ENCODE data around the gene ADAMTSL3. TPM values are rescaled to one million over a fixed set of nuclear protein-coding genes. Genes with fewer than 3 reads are reported as not detected.

ADAMTSL3 gene
- total RNA-seq, 5 donors from 2014 or later (not counting 1 experiment from before 2014, with no cell fraction given) = 0.07 to 0.15 (median 0.12) TPM; not detected in 1

DNA sequence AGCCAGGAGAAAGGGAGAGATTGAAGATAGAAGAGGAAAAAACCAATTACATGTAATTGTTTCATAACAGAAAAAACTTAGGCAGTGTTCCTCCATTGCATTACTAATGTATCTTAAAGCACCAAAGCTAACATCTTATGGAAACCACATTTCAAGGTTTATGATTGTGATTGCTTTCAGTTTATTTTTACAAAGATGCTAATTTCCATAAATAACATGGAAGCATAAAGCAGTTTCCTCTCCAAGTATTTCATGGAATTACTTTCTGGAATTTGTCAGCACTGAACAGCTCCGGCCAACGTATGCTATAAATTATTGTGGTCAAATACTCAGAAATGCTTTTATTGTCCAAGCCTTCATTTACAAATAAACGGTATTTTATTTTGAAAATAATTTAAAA is 11.6 kb downstream of the ADAMTSL3 start:
- no CpG with 5 or more reads among the region's 3 CpGs for WGBS (ENCODE audit: insufficient coverage)
- no peak overlapping the region for H3K4me3 Mint-ChIP-seq
- peaks cover 0 to 5% (median 3%) of the 10 kb centered on the region in 3 donors for H3K9me3 Mint-ChIP-seq
- no peaks in the 10 kb centered on the region for H3K4me1 ChIP-seq (ENCODE audit: control insufficient read depth in 1 of 2, extremely low read depth in 1 of 2, insufficient read depth in 2 of 2, low read length in 2 of 2)
- DNase-seq = no peak
- H3K9me3 ChIP-seq = no peaks in the 10 kb centered on the region
- peaks cover 2 to 6% of the 10 kb centered on the region in 2 donors for H3K27me3 Mint-ChIP-seq
- no peaks in the 10 kb centered on the region for H3K4me1 Mint-ChIP-seq
- H3K27ac ChIP-seq (ENCODE audit: low read length) = no peak overlapping the region
- H3K4me3 ChIP-seq (ENCODE audit: control insufficient read depth in 1 of 2, extremely low read depth in 1 of 2, low read length in 1 of 2) = no peak overlapping the region
- H3K36me3 Mint-ChIP-seq = no peaks in the 10 kb centered on the region
- H3K27me3 ChIP-seq (replicated peaks in 1 of 2; ENCODE audit: control insufficient read depth in 2 of 2, extremely low read depth in 1 of 2, insufficient read depth in 2 of 2, low read length in 1 of 2) = peaks cover 2 to 3% of the 10 kb centered on the region in 2 experiments
- H3K27ac Mint-ChIP-seq = no peak overlapping the region
- no peak for ATAC-seq (replicated peaks in 1 of 4)
- ChIA-PET CTCF (no interaction called here), POLR2A (no interaction called here)
- H3K36me3 ChIP-seq (ENCODE audit: control insufficient read depth in 2 of 2, extremely low read depth in 1 of 2, insufficient read depth in 1 of 2, low read length in 1 of 2) = no peaks in the 10 kb centered on the region

DNA sequence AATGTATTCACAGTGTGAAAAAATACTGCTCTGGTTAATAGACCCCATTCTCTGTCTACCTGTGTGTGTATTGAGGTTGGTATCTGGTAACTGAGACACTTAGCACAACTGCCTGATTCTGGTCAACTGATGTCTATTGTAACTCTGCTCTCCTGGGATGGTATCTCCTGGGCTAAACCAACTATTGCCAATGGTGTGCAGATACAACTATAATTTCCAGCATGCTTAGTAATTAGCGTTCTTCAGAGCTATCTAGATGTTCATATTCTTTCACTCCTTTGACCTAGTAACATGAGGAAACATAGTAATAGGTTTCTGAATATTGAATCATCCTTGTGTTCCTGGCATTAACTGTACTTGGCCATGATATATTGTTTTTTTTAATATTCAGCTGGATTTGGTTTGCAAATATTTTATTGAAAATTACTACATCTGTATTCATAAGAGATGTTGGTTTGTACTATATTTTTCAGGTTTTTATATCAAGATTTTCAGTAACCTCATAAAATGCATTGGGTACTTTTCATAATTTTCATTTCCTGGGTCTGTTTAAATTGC is 16.8 kb downstream of the ADAMTSL3 start:
- Histone ChIP-seq H3K9me3 (no peaks in the 10 kb centered on the region), H3K27me3 (replicated peaks in 1 of 2; ENCODE audit: control insufficient read depth in 2 of 2, extremely low read depth in 1 of 2, insufficient read depth in 2 of 2, low read length in 1 of 2) (no peaks in the 10 kb centered on the region), H3K27ac (ENCODE audit: low read length) (no peak overlapping the region), H3K36me3 (ENCODE audit: control insufficient read depth in 2 of 2, extremely low read depth in 1 of 2, insufficient read depth in 1 of 2, low read length in 1 of 2) (no peaks in the 10 kb centered on the region), H3K4me3 (ENCODE audit: control insufficient read depth in 1 of 2, extremely low read depth in 1 of 2, low read length in 1 of 2) (no peak overlapping the region), H3K4me1 (ENCODE audit: control insufficient read depth in 1 of 2, extremely low read depth in 1 of 2, insufficient read depth in 2 of 2, low read length in 2 of 2) (no peaks in the 10 kb centered on the region)
- ChIA-PET POLR2A (no interaction called here), CTCF (interaction anchor here in 1 of 2 donors (0.6 to 0.7 kb wide), 2 partner anchors 301 to 341 kb away, joined by 3 to 4 read pairs; no protein-coding TSS in a partner anchor)
- no peaks in the 10 kb centered on the region for H3K27me3 Mint-ChIP-seq
- no peak overlapping the region for H3K4me3 Mint-ChIP-seq
- H3K4me1 Mint-ChIP-seq = no peaks in the 10 kb centered on the region
- H3K27ac Mint-ChIP-seq = no peak overlapping the region
- ATAC-seq (replicated peaks in 1 of 4) (no peak), DNase-seq (no peak)
- no peaks in the 10 kb centered on the region for H3K36me3 Mint-ChIP-seq
- no CpG with 5 or more reads among the region's 1 CpG for WGBS (ENCODE audit: insufficient coverage)
- H3K9me3 Mint-ChIP-seq = peaks cover 0 to 6% (median 2%) of the 10 kb centered on the region in 3 donors

DNA sequence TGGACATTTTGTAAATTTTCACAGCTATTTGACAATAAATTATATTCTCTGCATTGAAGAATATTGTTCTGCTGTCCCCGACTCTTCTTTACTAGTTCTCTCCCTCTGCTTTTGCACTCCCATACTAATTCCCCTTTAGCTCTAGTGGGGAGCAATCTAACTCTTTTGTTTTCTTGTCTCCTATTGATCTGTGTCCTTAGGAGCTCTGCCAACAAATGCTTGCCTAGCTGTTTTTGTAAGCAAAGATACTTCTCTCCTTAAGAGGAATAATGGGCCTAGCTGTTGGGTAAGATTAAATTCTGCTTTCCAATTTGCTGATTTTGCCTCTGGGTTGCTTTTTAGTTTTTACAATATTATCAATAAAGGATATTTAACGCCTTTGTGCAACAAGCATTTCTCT is 17.7 kb downstream of the ADAMTSL3 start:
- no peaks in the 10 kb centered on the region for H3K4me1 Mint-ChIP-seq
- no CpG with 5 or more reads among the region's 2 CpGs for WGBS (ENCODE audit: insufficient coverage)
- H3K27me3 Mint-ChIP-seq = no peaks in the 10 kb centered on the region
- H3K27ac ChIP-seq (ENCODE audit: low read length) = no peak overlapping the region
- H3K4me3 ChIP-seq (ENCODE audit: control insufficient read depth in 1 of 2, extremely low read depth in 1 of 2, low read length in 1 of 2) = no peak overlapping the region
- ATAC-seq (replicated peaks in 1 of 4) (no peak), DNase-seq (no peak)
- H3K4me1 ChIP-seq (ENCODE audit: control insufficient read depth in 1 of 2, extremely low read depth in 1 of 2, insufficient read depth in 2 of 2, low read length in 2 of 2) = no peaks in the 10 kb centered on the region
- POLR2A ChIA-PET = no interaction called here
- no peaks in the 10 kb centered on the region for H3K27me3 ChIP-seq (replicated peaks in 1 of 2; ENCODE audit: control insufficient read depth in 2 of 2, extremely low read depth in 1 of 2, insufficient read depth in 2 of 2, low read length in 1 of 2)
- H3K9me3 Mint-ChIP-seq = peaks cover 0 to 10% (median 2%) of the 10 kb centered on the region in 3 donors
- H3K36me3 Mint-ChIP-seq = no peaks in the 10 kb centered on the region
- H3K27ac Mint-ChIP-seq = no peak overlapping the region
- H3K36me3 ChIP-seq (ENCODE audit: control insufficient read depth in 2 of 2, extremely low read depth in 1 of 2, insufficient read depth in 1 of 2, low read length in 1 of 2) = no peaks in the 10 kb centered on the region
- H3K4me3 Mint-ChIP-seq = no peak overlapping the region
- no peaks in the 10 kb centered on the region for H3K9me3 ChIP-seq
- CTCF ChIA-PET = no interaction called here

DNA sequence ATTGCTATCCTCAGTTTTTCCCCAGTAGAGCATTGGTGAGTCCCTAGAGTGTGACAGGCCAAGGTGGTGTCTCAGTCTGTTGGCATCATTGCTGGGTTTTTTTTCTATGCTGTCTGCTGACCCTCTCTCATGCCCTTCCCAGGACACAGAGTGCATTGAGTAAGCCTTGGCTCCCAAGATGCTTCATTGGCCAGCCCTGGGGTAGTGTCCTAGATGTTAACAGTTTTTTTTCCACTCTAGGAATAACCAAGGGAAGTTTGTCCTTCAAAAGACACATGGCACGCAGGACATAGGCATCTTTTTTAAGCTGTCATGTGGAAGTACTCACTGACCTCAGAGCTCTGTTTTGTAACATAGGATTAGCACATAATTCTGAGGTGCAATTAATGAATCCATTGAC is 19.5 kb downstream of the ADAMTSL3 start:
- no peaks in the 10 kb centered on the region for H3K36me3 Mint-ChIP-seq
- POLR2A ChIA-PET = no interaction called here
- no CpG with 5 or more reads among the region's 1 CpG for WGBS (ENCODE audit: insufficient coverage)
- no peaks in the 10 kb centered on the region for H3K36me3 ChIP-seq (ENCODE audit: control insufficient read depth in 2 of 2, extremely low read depth in 1 of 2, insufficient read depth in 1 of 2, low read length in 1 of 2)
- H3K27ac Mint-ChIP-seq = no peak overlapping the region
- H3K4me1 Mint-ChIP-seq = no peaks in the 10 kb centered on the region
- CTCF ChIA-PET = no interaction called here
- H3K27ac ChIP-seq (ENCODE audit: low read length) = no peak overlapping the region
- H3K4me3 Mint-ChIP-seq = no peak overlapping the region
- no peaks in the 10 kb centered on the region for H3K4me1 ChIP-seq (ENCODE audit: control insufficient read depth in 1 of 2, extremely low read depth in 1 of 2, insufficient read depth in 2 of 2, low read length in 2 of 2)
- peaks cover 2 to 10% (median 3%) of the 10 kb centered on the region in 3 donors for H3K9me3 Mint-ChIP-seq
- DNase-seq (no peak), ATAC-seq (replicated peaks in 1 of 4) (no peak)
- H3K27me3 Mint-ChIP-seq = no peaks in the 10 kb centered on the region
- no peak overlapping the region for H3K4me3 ChIP-seq (ENCODE audit: control insufficient read depth in 1 of 2, extremely low read depth in 1 of 2, low read length in 1 of 2)
- no peaks in the 10 kb centered on the region for H3K27me3 ChIP-seq (replicated peaks in 1 of 2; ENCODE audit: control insufficient read depth in 2 of 2, extremely low read depth in 1 of 2, insufficient read depth in 2 of 2, low read length in 1 of 2)
- no peaks in the 10 kb centered on the region for H3K9me3 ChIP-seq

DNA sequence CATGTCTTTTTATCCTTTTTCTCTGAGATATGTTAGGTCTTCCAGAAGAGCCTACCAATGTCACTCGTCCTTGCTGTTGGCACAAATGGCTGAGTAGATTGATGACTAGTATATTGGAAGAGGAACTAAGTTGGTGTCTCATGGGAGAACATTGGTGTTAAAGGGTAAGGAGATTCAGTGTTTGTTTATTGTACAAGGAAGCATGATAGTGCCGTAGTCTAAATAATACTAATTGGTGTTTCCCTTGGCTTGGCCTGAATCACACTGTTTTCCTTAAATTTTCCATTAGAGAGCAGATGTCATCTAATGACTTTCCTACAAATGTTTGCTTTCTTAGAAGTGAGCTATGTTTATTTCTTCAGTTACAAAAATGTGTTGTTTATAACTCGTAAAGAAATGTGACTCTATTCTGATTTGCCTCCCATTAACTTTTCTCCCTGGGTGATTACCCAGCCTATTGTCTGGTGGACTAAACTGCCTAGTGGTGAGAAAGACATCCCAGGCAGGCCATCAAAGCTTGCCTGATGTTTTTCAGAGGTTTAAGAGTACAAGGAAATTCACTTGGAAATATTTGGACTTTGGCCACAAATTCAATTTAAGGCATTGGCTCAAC is 28.7 kb downstream of the ADAMTSL3 start:
- ATAC-seq (replicated peaks in 1 of 4) = no peak
- H3K27me3 ChIP-seq (replicated peaks in 1 of 2; ENCODE audit: control insufficient read depth in 2 of 2, extremely low read depth in 1 of 2, insufficient read depth in 2 of 2, low read length in 1 of 2) = no peaks in the 10 kb centered on the region
- no peak overlapping the region for H3K27ac ChIP-seq (ENCODE audit: low read length)
- Mint-ChIP-seq H3K4me1 (no peaks in the 10 kb centered on the region), H3K27me3 (peaks cover 7 to 24% of the 10 kb centered on the region in 2 donors), H3K36me3 (no peaks in the 10 kb centered on the region), H3K27ac (no peak overlapping the region), H3K9me3 (peaks cover 0 to 7% (median 5%) of the 10 kb centered on the region in 3 donors), H3K4me3 (no peak overlapping the region)
- WGBS (ENCODE audit: insufficient coverage) = 50% methylated on average over 1 of the region's 3 CpGs
- ChIA-PET POLR2A (no interaction called here), CTCF (no interaction called here)
- no peak for DNase-seq
- no peaks in the 10 kb centered on the region for H3K4me1 ChIP-seq (ENCODE audit: control insufficient read depth in 1 of 2, extremely low read depth in 1 of 2, insufficient read depth in 2 of 2, low read length in 2 of 2)
- H3K36me3 ChIP-seq (ENCODE audit: control insufficient read depth in 2 of 2, extremely low read depth in 1 of 2, insufficient read depth in 1 of 2, low read length in 1 of 2) = no peaks in the 10 kb centered on the region
- H3K4me3 ChIP-seq (ENCODE audit: control insufficient read depth in 1 of 2, extremely low read depth in 1 of 2, low read length in 1 of 2) = no peak overlapping the region
- no peaks in the 10 kb centered on the region for H3K9me3 ChIP-seq

DNA sequence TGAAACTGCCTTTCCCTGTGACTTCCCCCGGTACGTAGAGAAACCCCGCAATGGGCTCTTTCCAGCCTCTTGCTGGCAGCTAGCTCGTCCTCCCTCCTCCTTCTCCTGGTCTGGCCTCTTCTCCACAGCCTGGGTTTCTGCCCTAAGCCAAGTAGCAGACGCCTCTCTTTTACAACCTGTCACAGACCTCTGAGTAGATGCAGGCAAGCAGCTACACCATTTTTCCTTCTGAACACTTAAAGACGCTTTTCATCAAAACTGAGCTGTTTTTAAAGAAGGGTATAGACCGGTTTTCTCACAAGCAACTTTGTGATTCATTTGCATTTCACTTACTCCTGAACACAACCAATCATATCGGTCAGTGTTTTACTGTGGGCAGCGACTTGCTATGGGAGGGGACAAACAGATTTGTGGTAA is 32.0 kb downstream of the ADAMTSL3 start:
- no peaks in the 10 kb centered on the region for H3K4me1 ChIP-seq (ENCODE audit: control insufficient read depth in 1 of 2, extremely low read depth in 1 of 2, insufficient read depth in 2 of 2, low read length in 2 of 2)
- CTCF ChIA-PET = no interaction called here
- H3K27ac ChIP-seq (ENCODE audit: low read length) = no peak overlapping the region
- Mint-ChIP-seq H3K4me3 (no peak overlapping the region), H3K27me3 (peaks cover 7 to 24% of the 10 kb centered on the region in 2 donors), H3K27ac (no peak overlapping the region), H3K9me3 (no peaks in the 10 kb centered on the region), H3K4me1 (no peaks in the 10 kb centered on the region), H3K36me3 (no peaks in the 10 kb centered on the region)
- POLR2A ChIA-PET = no interaction called here
- no peak for ATAC-seq (replicated peaks in 1 of 4)
- 75% methylated on average over 4 of the region's 9 CpGs for WGBS (ENCODE audit: insufficient coverage)
- DNase-seq = no peak
- H3K36me3 ChIP-seq (ENCODE audit: control insufficient read depth in 2 of 2, extremely low read depth in 1 of 2, insufficient read depth in 1 of 2, low read length in 1 of 2) = no peaks in the 10 kb centered on the region
- no peaks in the 10 kb centered on the region for H3K27me3 ChIP-seq (replicated peaks in 1 of 2; ENCODE audit: control insufficient read depth in 2 of 2, extremely low read depth in 1 of 2, insufficient read depth in 2 of 2, low read length in 1 of 2)
- no peak overlapping the region for H3K4me3 ChIP-seq (ENCODE audit: control insufficient read depth in 1 of 2, extremely low read depth in 1 of 2, low read length in 1 of 2)
- no peaks in the 10 kb centered on the region for H3K9me3 ChIP-seq

Data from T-cell (primary cell).